ENCODE results near the gene GPR108.

- TF ChIP-seq CTCF (conservative IDR thresholded peaks at IDR 0.05; ENCODE audit: low read length) = no peak
- no peak for TF ChIP-seq EZH2phosphoT487 (IDR thresholded peaks at IDR 0.05; ENCODE audit: borderline replicate concordance)
Observed at GRCh38 chr19:6718741-6719539, 18.4 kb downstream of the GPR108 start.
